Liver (tissue), 9 donors: ENCODE data around the gene SMIM26. TPM values are rescaled to one million over a fixed set of nuclear protein-coding genes. Genes with fewer than 3 reads are reported as not detected.

Experiments used
- DNase-seq: peaks from one replicate; pipeline ENCODE4 v3.0.0-alpha.2; 2017; ENCODE audit warnings: low spot score
- H3K27ac ChIP-seq, 2 donors: one replicate each; pipeline ENCODE4 v1.7.0; 2013; ENCODE audit warnings: inconsistent platforms in 2 of 2, low read length in 2 of 2, control low read depth in 1 of 2, low read depth in 1 of 2, mild to moderate bottlenecking in 1 of 2
- H3K27me3 ChIP-seq, 4 donors: one replicate each; pipeline versions ENCODE4 v1.6.1 to v1.7.0; 2013; ENCODE audit warnings: low read length in 3 of 4, inconsistent platforms in 1 of 4, mild to moderate bottlenecking in 1 of 4, moderate library complexity in 1 of 4; ENCODE audit not compliant: control insufficient read depth in 4 of 4, insufficient read depth in 4 of 4
- H3K36me3 ChIP-seq, 4 donors: one replicate each; pipeline versions ENCODE4 v1.6.1 to v1.7.0; 2013; ENCODE audit warnings: low read length in 3 of 4, mild to moderate bottlenecking in 3 of 4, low read depth in 1 of 4, moderate library complexity in 1 of 4; ENCODE audit not compliant: control insufficient read depth in 4 of 4, insufficient read depth in 3 of 4
- H3K4me1 ChIP-seq, 4 donors: one replicate each; pipeline versions ENCODE4 v1.6.1 to v1.7.0; 2013; ENCODE audit warnings: low read length in 3 of 4, mild to moderate bottlenecking in 3 of 4, moderate library complexity in 1 of 4; ENCODE audit not compliant: control insufficient read depth in 4 of 4, insufficient read depth in 4 of 4
- H3K4me3 ChIP-seq, 3 donors: one replicate each; pipeline versions ENCODE4 v1.6.1 to v1.7.0; 2013; ENCODE audit warnings: low read length in 3 of 3, control low read depth in 1 of 3, low read depth in 1 of 3, mild to moderate bottlenecking in 1 of 3
- H3K9ac ChIP-seq, 2 donors: one replicate each; pipeline ENCODE4 v1.7.0; 2013; ENCODE audit warnings: low read length in 2 of 2, mild to moderate bottlenecking in 2 of 2, moderate library complexity in 2 of 2, control low read depth in 1 of 2, low read depth in 1 of 2
- H3K9me3 ChIP-seq, 4 donors: one replicate each; pipeline versions ENCODE4 v1.6.1 to v1.7.0; 2013; ENCODE audit warnings: low read length in 3 of 4; ENCODE audit not compliant: control insufficient read depth in 4 of 4
- ATF3 ChIP-seq: IDR thresholded peaks from 2 replicates; pipeline ENCODE4 v1.6.1; 2016; ENCODE audit warnings: antibody characterized with exemption
- CTCF ChIP-seq: fragments of 150-350 bp; IDR thresholded peaks from 2 replicates; pipeline ENCODE4 v1.5.1; 2017; ENCODE audit warnings: improper control_type of control experiment, low read depth, low read length; ENCODE audit not compliant: missing input control
- EGR1 ChIP-seq, 2 donors: IDR thresholded peaks; 2 replicates each; pipeline ENCODE4 v1.6.1; 2016 to 2018; ENCODE audit warnings: antibody characterized with exemption in 2 of 2, low read depth in 2 of 2
- FOXA1 ChIP-seq: IDR thresholded peaks from 2 replicates; pipeline ENCODE4 v1.6.1; 2016; ENCODE audit warnings: antibody characterized with exemption
- FOXA2 ChIP-seq: IDR thresholded peaks from 2 replicates; pipeline ENCODE4 v1.6.1; 2016; ENCODE audit warnings: antibody characterized with exemption
- GABPA ChIP-seq, 2 donors: IDR thresholded peaks in 1 of 2; conservative IDR thresholded peaks in 1 of 2; 2 replicates each; pipeline ENCODE4 v1.6.1; 2016; ENCODE audit warnings: antibody characterized with exemption in 2 of 2, mild to moderate bottlenecking in 1 of 2, moderate library complexity in 1 of 2
- HNF4A ChIP-seq, 2 donors: conservative IDR thresholded peaks; 2 replicates each; pipeline ENCODE4 v1.6.1; 2016; ENCODE audit warnings: antibody characterized with exemption in 2 of 2, mild to moderate bottlenecking in 2 of 2
- HNF4G ChIP-seq: IDR thresholded peaks from 2 replicates; pipeline ENCODE4 v1.6.1; 2016; ENCODE audit warnings: antibody characterized with exemption
- JUND ChIP-seq, 2 donors: IDR thresholded peaks; 2 replicates each; pipeline ENCODE4 v1.6.1; 2016; ENCODE audit warnings: antibody characterized with exemption in 2 of 2
- MAX ChIP-seq: IDR thresholded peaks from 2 replicates; pipeline ENCODE4 v1.6.1; 2016; ENCODE audit warnings: antibody characterized with exemption
- NR2F2 ChIP-seq: IDR thresholded peaks from 2 replicates; pipeline ENCODE4 v1.6.1; 2016; ENCODE audit warnings: antibody characterized with exemption
- RAD21 ChIP-seq, 2 donors: IDR thresholded peaks; 2 replicates each; pipeline ENCODE4 v1.6.1; 2016; ENCODE audit warnings: antibody characterized with exemption in 2 of 2, mild to moderate bottlenecking in 2 of 2
- REST ChIP-seq: IDR thresholded peaks from 2 replicates; pipeline ENCODE4 v1.6.1; 2016; ENCODE audit warnings: antibody characterized with exemption, mild to moderate bottlenecking
- RXRA ChIP-seq, 2 donors: IDR thresholded peaks; 2 replicates each; pipeline ENCODE4 v1.6.1; 2017 to 2018; ENCODE audit warnings: antibody characterized with exemption in 2 of 2, mild to moderate bottlenecking in 1 of 2
- SP1 ChIP-seq: IDR thresholded peaks from 2 replicates; pipeline ENCODE4 v1.6.1; 2018; ENCODE audit warnings: antibody characterized with exemption, mild to moderate bottlenecking
- TAF1 ChIP-seq: conservative IDR thresholded peaks from 2 replicates; pipeline ENCODE4 v1.6.1; 2016; ENCODE audit warnings: antibody characterized with exemption, mild to moderate bottlenecking
- YY1 ChIP-seq: IDR thresholded peaks from 2 replicates; pipeline ENCODE4 v1.6.1; 2016; ENCODE audit warnings: antibody characterized with exemption, mild to moderate bottlenecking
- ZBTB33 ChIP-seq: IDR thresholded peaks from 2 replicates; pipeline ENCODE4 v1.6.1; 2016; ENCODE audit warnings: antibody characterized with exemption
- WGBS: extraction: QIAGEN DNeasy Blood & Tissue Kit; methylation state at CpG from one replicate; pipeline ENCODE4 v1.1.7; 2013; 5-methylcytosine and 5-hydroxymethylcytosine counted together
- polyA plus RNA-seq, 2 donors: library from polyadenylated mRNA; stranded (reverse) in 1 of 2; unstranded in 1 of 2; fragments of 200-250 nt in 1 of 2; fragments of >200 nt in 1 of 2; fragmentation: Nextera tagmentation in 1 of 2; extraction: Ambion mirVana in 1 of 2; gene quantifications; one replicate each; pipeline versions ENCODE4 v1.2.1 to v1.2.3, GENCODE V29; 2013 to 2015
- total RNA-seq, 2 donors: library from RNA; depleted of rRNA; stranded (reverse); fragments of >200 nt; gene quantifications; one replicate each; pipeline ENCODE4 v1.2.3, GENCODE V29; 2014
- donor health status: healthy.
- donor health status: healthy.
- donor health status: healthy.
- donor health status: healthy.
- donor health status: healthy.

The SMIM26 gene
- total and polyA plus RNA-seq, 4 donors, result 37.4 to 142 (median 54.5) TPM

- Histone ChIP-seq H3K4me3 (no peak overlapping the region), H3K9me3 (no peaks in the 10 kb centered on the region), H3K27ac (no peak overlapping the region), H3K36me3 (no peaks in the 10 kb centered on the region), H3K9ac (no peak overlapping the region), H3K4me1 (no peaks in the 10 kb centered on the region), H3K27me3 (no peaks in the 10 kb centered on the region)
- TF ChIP-seq RXRA (IDR thresholded peaks at IDR 0.05) (no peak), REST (no peak), GABPA (IDR thresholded peaks at IDR 0.05 in 1 of 2, conservative IDR thresholded peaks at IDR 0.05 in 1 of 2) (no peak), RAD21 (IDR thresholded peaks at IDR 0.05) (no peak), FOXA2 (no peak), TAF1 (no peak), MAX (no peak), FOXA1 (no peak), CTCF (no peak), SP1 (no peak), YY1 (no peak), HNF4A (conservative IDR thresholded peaks at IDR 0.05) (no peak), EGR1 (IDR thresholded peaks at IDR 0.05; ENCODE audit: low read depth in 2 of 2) (no peak), ZBTB33 (no peak), JUND (IDR thresholded peaks at IDR 0.05) (no peak), ATF3 (no peak), HNF4G (no peak), NR2F2 (no peak)
- WGBS, result 83% methylated on average over 6 of the region's 6 CpGs
- DNase-seq, result no peak
These were observed 10.7 kb downstream of the SMIM26 start for GRCh38 chr20:18577942-18578341.
